Omental fat pad (tissue), 4 donors: ENCODE results near the gene OR14K1. TPM values are rescaled to one million over a fixed set of nuclear protein-coding genes. Genes with fewer than 3 reads are reported as not detected.
"Not testable (repeated sequence)": the region's sequence is repeated elsewhere in the genome, so short reads cannot be mapped to it uniquely, and the experiment has no call there.

ENCODE experiments used
- ATAC-seq: fragments of 150-250 bp; one replicate; pipeline ENCODE4 v1.9.1; 2016; ENCODE audit warnings: mild to moderate bottlenecking, moderate library complexity; ENCODE audit not compliant: low FRiP score
- DNase-seq: peaks from one replicate; pipeline ENCODE4 v3.0.0-alpha.2; 2019; ENCODE audit warnings: low spot score
- total RNA-seq, 4 donors: library from RNA; depleted of rRNA; stranded (reverse); fragments of >200 nt; gene quantifications; one replicate each; pipeline ENCODE4 v1.1.0, GENCODE V29; 2016
- TF ChIP-seq, protein P1 (sequence below), 3 donors: fragments of 450-650 bp; IDR thresholded peaks; one replicate each; pipeline ENCODE4 v1.5.1; 2016 to 2017; ENCODE audit warnings: antibody characterized with exemption in 3 of 3, mild to moderate bottlenecking in 3 of 3, moderate library complexity in 2 of 3

The OR14K1 gene
- total RNA-seq, 4 donors from 2014 or later = 0.82 TPM; not detected in 3

DNA sequence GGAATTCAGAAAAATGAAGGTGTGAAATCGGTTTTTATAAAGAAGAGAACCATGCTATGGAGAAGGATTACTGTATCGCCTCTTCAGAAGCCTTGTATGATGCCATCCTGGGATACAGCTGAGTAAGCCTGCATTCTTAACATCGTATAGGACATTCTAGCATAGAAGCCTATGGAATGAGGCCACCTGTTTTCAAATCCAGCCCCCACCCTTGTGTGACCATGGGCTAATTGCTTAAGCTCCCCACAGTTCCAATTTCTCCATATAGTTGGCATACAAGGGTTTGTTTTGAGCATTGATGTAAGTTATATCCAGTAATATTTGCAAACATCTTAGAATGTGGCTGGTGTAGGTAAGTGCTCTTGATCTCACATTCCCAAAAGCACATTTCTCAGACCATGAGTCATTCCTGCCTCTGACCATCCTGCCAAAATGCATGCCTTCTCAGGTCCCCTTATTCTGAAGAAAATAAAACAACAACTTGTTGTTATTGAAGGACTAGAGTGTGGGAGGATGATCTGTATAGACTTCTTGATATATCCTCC lies 8.0 kb downstream of the OR14K1 start:
- ATAC-seq (no peak), DNase-seq (no peak)
- TF ChIP-seq, protein P1, sequence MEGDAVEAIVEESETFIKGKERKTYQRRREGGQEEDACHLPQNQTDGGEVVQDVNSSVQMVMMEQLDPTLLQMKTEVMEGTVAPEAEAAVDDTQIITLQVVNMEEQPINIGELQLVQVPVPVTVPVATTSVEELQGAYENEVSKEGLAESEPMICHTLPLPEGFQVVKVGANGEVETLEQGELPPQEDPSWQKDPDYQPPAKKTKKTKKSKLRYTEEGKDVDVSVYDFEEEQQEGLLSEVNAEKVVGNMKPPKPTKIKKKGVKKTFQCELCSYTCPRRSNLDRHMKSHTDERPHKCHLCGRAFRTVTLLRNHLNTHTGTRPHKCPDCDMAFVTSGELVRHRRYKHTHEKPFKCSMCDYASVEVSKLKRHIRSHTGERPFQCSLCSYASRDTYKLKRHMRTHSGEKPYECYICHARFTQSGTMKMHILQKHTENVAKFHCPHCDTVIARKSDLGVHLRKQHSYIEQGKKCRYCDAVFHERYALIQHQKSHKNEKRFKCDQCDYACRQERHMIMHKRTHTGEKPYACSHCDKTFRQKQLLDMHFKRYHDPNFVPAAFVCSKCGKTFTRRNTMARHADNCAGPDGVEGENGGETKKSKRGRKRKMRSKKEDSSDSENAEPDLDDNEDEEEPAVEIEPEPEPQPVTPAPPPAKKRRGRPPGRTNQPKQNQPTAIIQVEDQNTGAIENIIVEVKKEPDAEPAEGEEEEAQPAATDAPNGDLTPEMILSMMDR (IDR thresholded peaks at IDR 0.05) = no peak

DNA sequence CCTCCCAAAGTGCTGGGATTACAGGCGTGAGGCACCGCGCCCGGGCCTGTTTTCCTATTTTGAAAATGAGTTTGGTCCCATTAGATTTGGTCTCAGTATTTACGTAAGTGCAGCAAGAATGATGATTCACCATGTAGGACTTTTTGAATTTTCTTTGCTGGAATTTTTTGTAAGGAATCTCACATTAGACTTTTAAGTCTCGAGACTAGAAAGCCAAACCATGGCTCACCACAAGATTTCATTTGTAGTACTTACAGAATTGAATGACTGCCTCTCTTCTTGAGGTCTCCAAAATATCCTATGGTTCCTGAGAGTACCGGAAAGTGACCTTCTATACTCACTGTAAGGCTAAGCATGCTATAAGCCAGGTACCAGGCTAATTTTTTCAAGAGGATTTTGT lies 9.2 kb downstream of the OR14K1 start:
- TF ChIP-seq, protein P1 (IDR thresholded peaks at IDR 0.05) = no peak
- no peak for ATAC-seq

DNA sequence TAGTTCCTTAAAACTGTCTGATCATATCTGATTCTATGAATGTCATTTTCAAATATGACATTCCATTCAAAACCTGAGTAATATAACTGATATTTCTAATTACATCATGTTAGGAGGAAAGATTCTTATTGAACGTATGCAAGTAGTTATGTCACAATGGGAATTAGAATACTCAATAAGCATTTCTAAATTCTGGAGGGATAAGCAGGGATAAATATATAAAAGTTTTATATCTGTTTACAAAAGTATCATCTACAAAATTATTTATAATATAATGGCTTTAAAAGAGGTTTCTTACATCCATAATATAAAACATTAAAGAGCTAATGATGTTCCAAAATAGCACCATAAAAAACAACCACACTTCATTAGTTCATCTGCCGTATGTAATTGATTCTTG lies 9.6 kb downstream of the OR14K1 start, which contains the start of gene OR14A2:
Gene OR14A2, minus strand, starts transcription at position 101 of the 400 bp plus-strand sequence.
- ATAC-seq (no peak), DNase-seq (no peak)
- TF ChIP-seq, protein P1 (IDR thresholded peaks at IDR 0.05) = no peak

More for the DNA sequence above, 9.2 kb downstream of the OR14K1 start:
- DNase-seq = no peak

DNA sequence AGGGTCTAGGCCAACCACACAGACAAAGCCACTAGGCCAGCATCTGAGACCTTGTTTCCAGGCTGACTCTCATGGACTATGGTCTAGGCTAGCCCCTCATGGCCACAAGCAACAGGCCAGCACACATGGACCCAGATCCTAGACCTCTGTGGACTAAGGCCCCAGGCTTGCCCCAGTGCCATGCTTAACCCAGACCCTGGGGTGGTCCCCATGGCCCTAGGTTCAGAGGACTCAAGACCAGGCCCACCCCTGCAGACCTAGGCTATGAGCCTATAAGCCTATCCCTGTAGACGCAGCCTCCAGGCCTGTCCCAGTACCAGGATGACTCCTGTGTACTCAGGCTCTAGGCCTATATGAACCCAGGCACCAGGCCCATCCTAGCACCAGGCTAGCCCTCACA lies 11.5 kb downstream of the OR14K1 start:
- TF ChIP-seq, protein P1 (IDR thresholded peaks at IDR 0.05) = no peak
- ATAC-seq (no peak), DNase-seq (no peak)

DNA sequence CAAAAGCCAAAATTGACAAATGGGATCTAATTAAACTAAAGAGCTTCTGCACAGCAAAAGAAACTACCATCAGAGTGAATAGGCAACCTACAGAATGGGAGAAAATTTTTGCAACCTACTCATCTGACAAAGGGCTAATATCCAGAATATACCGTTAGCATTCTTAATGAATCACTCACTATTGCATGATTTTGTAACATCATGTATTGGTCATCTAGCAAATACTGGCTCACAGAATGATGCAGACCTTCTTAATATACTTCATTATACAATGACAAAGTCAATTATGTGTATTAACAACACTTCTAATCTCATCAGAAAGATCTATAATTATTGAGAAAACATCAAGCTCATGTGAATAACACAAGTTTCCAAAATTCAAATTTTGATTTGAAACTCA lies 15.9 kb downstream of the OR14K1 start:
- ATAC-seq, DNase-seq: not testable (repeated sequence)

DNA sequence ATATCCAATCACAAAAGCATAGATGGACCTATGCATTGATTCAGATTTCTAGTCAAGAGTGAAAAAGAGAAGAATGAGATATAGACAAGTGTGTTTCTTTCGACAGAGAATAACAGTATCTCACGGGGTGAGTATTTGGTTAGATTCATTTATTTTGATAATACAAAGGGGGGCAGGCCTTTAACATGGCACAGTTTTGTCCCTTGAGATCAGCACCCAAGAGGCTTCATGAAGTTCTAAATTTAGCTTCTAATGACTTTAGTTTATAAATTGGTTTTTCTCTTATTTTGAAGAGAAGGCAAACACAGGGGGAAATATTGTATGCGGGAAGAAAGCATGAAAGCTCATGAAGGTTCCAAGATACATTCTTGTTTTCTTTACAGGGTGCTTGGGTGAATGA lies 22.0 kb downstream of the OR14K1 start, which contains the start of gene OR1C1:
Gene OR1C1, minus strand, starts transcription at position 101 of the 400 bp plus-strand sequence. CDS start 2,150 bp downstream, outside the sequence.
- TF ChIP-seq, protein P1 (IDR thresholded peaks at IDR 0.05) = no peak
- DNase-seq (no peak), ATAC-seq (no peak)

DNA sequence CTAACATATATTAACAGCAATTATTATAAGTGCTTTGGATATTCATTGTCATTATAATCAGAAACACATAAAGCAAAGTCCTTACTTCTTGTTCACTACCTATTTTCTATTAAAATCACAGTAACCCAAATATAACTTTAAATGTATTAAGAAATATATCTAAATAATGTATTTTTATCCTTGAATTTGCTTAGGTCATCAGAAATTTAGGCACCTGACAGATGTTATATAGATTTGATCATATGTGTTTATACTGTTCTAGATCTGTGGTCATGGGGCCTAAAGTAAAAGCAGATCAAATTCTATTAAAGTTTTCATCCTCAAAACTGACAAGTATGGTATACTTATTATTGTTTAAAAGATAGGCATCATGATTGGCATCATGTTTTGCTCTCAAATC lies 31.2 kb downstream of the OR14K1 start:
- DNase-seq (no peak), ATAC-seq (no peak)
- TF ChIP-seq, protein P1 (IDR thresholded peaks at IDR 0.05) = no peak

Other genes starting within 250 kb of the OR14K1 start
- gene OR2C3, start 202.2 kb upstream of the OR14K1 start, total RNA-seq = not detected
- 1 to 10 TPM in 2 of 4 donors, under 1 TPM in 1, not detected in 1; 0.28 to 4.6 (median 2.3) TPM for gene GCSAML, start 189.5 kb upstream of the OR14K1 start, total RNA-seq
- gene OR2G2, start 150.3 kb upstream of the OR14K1 start, total RNA-seq = not detected
- not detected for gene OR2G3, start 133.0 kb upstream of the OR14K1 start, total RNA-seq
- not detected for gene OR13G1, start 58.9 kb upstream of the OR14K1 start, total RNA-seq
- gene OR6F1, start 22.0 kb upstream of the OR14K1 start, total RNA-seq = not detected
- gene OR14A2, start 9.5 kb downstream of the OR14K1 start, total RNA-seq = not detected
- not detected for gene OR1C1, start 21.9 kb downstream of the OR14K1 start, total RNA-seq
- not detected for gene OR14A16, start 85.5 kb downstream of the OR14K1 start, total RNA-seq
- gene OR11L1, start 103.3 kb downstream of the OR14K1 start, total RNA-seq = not detected
- 1 to 10 TPM in 2 of 4 donors, under 1 TPM in 2; 0.32 to 9.5 (median 1.1) TPM for gene TRIM58, start 118.6 kb downstream of the OR14K1 start, total RNA-seq
- gene OR2W3, start 157.0 kb downstream of the OR14K1 start, total RNA-seq = 1 to 10 TPM in 1 of 4 donors, not detected in 3; 3.5 TPM
- not detected for gene OR2T8, start 181.6 kb downstream of the OR14K1 start, total RNA-seq
- not detected for gene OR2AJ1, start 186.3 kb downstream of the OR14K1 start, total RNA-seq
- gene OR2L8, start 210.2 kb downstream of the OR14K1 start, total RNA-seq = not detected
- gene OR2AK2, start 226.6 kb downstream of the OR14K1 start, total RNA-seq = not detected